Measurements from ENCODE around the gene UBE2R2.
A peak's percentile ranks its signal among the peaks of the same experiment; 100 is the strongest.
"Not testable (repeated sequence)": the region's sequence is repeated elsewhere in the genome, so short reads cannot be mapped to it uniquely, and the experiment has no call there.

The UBE2R2 gene

DNA sequence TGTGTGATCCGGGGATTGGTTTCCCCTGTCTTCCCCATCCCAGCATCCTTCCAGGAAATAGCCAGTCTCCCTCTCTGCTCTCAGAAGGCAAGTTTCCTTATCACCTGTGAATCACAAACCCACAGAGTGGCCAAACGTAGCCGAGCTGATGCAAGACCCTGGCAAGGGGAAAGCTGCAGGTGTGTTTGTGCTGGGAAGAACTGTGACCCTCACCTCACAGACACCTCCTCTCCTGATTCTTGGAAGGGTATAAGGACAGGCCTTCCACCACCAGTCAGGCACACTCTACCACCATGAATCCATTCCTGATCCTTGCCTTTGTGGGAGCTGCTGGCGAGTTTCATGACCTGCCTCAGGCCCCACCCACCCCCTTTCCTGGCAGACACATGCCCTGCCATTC, 21.7 kb upstream of the UBE2R2 start, which contains the start of gene PRSS3:
PRSS3 (plus strand) TSS at position 281 of the 400 bp plus-strand sequence; CDS start at position 294, 13 bp downstream.
- no peak for DNase-seq (ENCODE audit: low read depth)
- no peak within 1 kb of the TSS for H3K4me3 ChIP-seq (ENCODE audit: low read length)
- TF ChIP-seq, protein P1, sequence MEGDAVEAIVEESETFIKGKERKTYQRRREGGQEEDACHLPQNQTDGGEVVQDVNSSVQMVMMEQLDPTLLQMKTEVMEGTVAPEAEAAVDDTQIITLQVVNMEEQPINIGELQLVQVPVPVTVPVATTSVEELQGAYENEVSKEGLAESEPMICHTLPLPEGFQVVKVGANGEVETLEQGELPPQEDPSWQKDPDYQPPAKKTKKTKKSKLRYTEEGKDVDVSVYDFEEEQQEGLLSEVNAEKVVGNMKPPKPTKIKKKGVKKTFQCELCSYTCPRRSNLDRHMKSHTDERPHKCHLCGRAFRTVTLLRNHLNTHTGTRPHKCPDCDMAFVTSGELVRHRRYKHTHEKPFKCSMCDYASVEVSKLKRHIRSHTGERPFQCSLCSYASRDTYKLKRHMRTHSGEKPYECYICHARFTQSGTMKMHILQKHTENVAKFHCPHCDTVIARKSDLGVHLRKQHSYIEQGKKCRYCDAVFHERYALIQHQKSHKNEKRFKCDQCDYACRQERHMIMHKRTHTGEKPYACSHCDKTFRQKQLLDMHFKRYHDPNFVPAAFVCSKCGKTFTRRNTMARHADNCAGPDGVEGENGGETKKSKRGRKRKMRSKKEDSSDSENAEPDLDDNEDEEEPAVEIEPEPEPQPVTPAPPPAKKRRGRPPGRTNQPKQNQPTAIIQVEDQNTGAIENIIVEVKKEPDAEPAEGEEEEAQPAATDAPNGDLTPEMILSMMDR (conservative IDR thresholded peaks at IDR 0.05; ENCODE audit: low read length), result no peak

DNA sequence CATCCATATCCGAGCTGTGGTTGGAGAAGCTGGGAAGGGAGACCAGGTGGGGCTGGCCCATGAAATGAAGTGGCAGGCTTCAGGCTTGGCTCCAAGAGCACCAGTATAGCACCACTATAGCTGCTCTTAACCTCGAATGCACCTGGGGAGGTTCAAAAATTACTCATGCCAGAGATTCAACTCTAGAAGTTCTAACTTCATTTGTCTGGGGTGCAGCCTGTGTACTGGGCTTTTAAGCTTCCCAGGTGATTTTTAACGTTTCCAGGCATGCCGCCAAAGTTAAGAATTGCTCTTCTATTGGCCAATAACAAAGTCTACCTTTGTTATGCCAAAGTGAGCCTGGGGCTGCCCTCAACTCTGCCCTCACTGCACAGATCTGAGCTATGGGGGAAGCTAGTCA, 21.1 kb upstream of the UBE2R2 start:
- H3K4me3 ChIP-seq (ENCODE audit: low read length), result no peak overlapping the region
- DNase-seq (ENCODE audit: low read depth), result no peak
- TF ChIP-seq, protein P1 (conservative IDR thresholded peaks at IDR 0.05; ENCODE audit: low read length), result no peak

DNA sequence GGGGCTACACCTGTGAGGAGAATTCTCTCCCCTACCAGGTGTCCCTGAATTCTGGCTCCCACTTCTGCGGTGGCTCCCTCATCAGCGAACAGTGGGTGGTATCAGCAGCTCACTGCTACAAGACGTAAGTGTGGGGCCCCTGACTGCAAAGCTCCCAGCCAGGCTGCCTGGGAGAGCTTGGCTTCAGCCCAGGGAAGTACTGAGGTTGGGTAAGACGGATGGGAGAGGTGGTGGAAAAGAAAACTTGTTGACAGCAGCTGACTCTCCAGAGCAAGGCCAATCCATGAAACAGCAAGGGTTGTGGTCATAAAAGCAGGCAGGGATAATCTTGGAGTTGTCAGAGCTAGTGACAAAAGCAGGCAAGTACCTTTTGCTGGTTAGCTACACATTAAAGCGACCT, 20.3 kb upstream of the UBE2R2 start:
- not testable (repeated sequence) for DNase-seq (ENCODE audit: low read depth); H3K4me3 ChIP-seq (ENCODE audit: low read length)

DNA sequence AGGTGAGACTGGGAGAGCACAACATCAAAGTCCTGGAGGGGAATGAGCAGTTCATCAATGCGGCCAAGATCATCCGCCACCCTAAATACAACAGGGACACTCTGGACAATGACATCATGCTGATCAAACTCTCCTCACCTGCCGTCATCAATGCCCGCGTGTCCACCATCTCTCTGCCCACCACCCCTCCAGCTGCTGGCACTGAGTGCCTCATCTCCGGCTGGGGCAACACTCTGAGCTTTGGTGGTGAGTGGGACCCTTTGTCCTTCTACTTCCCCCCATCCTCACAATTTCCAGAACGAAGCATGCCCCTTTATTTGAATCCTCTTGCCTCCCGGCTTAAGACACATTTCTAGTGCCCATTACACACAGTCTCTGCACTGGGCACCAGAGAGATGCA, 19.1 kb upstream of the UBE2R2 start:
- no peak overlapping the region for H3K4me3 ChIP-seq (ENCODE audit: low read length)
- TF ChIP-seq, protein P1 (conservative IDR thresholded peaks at IDR 0.05; ENCODE audit: low read length), result no peak
- no peak for DNase-seq (ENCODE audit: low read depth)

DNA sequence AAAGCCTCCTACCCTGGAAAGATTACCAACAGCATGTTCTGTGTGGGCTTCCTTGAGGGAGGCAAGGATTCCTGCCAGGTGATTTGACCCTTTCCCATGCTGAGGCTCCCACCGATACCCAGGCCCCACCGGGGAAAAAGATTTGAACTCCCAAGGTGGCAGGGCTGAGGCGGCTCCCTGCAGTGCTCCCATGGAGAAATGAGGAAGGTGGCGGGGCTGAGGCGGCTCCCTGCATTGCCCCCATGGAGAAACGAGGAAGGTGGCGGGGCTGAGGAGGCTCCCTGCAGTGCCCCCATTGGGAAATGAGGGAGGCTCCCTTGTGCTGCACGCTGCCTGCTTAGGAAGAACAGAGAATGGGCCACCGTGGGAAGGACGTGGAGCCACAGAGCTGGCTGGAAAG, 18.4 kb upstream of the UBE2R2 start:
- TF ChIP-seq, protein P1 (conservative IDR thresholded peaks at IDR 0.05; ENCODE audit: low read length), result no peak
- no peak overlapping the region for H3K4me3 ChIP-seq (ENCODE audit: low read length)
- DNase-seq (ENCODE audit: low read depth), result no peak

DNA sequence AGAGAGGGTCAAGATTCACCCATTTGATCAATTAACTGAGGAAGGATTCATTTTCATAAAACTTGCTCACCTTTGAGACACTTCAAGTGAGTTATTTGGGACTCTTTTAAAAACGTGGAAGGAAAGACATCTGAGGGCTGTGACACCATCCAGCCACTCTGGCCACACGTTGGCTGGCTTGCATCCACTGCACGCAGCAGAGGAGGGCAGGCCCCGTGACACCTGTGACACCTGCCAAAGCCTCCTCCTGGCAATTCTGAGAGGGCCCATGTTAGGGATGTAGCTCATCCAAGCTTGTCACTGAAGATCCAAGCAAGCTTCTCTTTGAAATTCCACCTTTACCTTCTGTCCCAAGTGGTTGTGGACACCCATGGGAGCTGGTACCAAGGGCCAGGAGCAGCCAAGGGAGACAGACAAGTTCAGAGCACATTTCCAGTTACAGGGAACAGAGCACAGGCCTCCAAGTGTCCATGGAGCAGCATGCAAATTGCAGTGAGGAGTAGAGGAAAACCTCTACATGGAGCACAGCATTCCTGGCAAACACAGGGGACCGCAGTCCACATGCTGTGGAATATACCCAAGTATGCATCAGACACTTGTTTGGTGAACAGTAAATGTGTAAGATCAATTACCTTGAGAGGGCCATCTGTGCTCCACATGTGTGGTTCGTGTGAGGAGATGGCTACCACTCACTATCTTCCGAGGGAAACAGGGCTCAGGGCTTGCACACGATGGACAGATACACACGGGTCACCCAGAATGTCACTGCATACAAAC, 16.8 kb upstream of the UBE2R2 start:
- TF ChIP-seq, protein P1 (conservative IDR thresholded peaks at IDR 0.05; ENCODE audit: low read length), result no peak
- DNase-seq (ENCODE audit: low read depth), result peak; percentile 89
- no peak overlapping the region for H3K4me3 ChIP-seq (ENCODE audit: low read length)

DNA sequence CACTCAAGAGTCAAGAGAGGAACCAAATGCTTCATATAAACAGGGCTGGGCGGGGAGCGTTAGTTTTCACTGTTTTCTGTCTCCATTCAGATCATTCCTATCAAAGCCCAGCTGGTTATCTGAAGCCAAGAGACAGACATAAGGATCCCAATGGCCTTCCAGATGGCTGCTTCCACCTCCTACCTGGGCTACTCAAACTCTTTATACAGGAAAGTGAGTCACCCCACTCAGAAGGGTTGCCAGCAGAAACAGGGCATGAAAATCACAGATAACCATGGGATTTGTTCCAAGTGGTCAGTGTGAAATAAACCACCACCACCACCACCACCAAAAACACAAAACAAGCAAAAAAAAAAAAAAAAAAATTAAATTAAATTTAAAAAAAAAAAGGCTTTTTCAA, 16.1 kb upstream of the UBE2R2 start:
- H3K4me3 ChIP-seq (ENCODE audit: low read length), result no peak overlapping the region
- DNase-seq (ENCODE audit: low read depth), result no peak
- TF ChIP-seq, protein P1 (conservative IDR thresholded peaks at IDR 0.05; ENCODE audit: low read length), result no peak

DNA sequence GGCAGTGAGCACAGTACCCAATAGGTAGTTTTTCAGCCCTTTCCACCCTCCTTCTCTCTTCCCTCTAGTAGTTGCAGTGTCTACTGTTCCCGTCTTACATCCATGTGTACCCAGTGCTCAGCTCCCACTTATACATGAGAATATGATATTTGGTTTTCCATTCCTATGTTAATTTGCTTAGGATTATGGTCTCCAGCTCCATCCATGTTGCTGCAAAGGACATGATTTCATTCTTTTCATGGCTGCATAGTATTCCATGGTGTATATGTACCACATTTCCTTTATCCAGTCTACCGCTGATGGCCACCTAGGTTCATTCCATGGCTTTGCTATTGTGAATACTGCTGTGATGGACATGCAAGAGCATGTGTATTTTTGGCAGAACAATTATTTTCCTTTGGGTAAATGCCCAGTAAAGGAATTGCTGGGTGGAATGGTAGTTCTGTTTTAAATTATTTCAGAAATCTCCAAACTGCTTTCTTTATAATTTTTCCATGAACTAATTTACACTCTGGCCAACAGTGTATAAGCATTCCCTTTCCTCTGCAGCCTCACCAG, 14.9 kb upstream of the UBE2R2 start:
- peak; percentile 27 for DNase-seq (ENCODE audit: low read depth)
- not testable (repeated sequence) for H3K4me3 ChIP-seq (ENCODE audit: low read length)

DNA sequence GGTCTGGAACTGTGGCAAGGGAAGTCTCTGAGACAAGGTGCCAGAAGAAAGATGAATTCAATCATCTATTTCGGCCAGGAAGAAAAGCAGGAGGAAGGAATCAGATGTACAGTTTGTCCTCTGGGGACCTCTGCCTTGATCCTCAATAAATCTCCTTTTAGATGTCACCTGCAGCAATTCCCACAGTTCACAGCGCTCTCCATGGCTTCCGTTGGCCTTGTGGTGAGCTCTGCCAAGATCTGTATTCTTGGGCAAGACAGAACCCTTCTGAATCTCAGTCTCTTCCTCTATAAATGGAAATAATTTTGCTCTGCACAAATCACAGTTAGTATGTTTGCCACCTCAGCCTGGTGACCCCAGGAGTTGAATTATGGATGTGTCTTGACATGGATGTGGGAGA, 12.8 kb upstream of the UBE2R2 start:
- not testable (repeated sequence) for H3K4me3 ChIP-seq (ENCODE audit: low read length); DNase-seq (ENCODE audit: low read depth)

DNA sequence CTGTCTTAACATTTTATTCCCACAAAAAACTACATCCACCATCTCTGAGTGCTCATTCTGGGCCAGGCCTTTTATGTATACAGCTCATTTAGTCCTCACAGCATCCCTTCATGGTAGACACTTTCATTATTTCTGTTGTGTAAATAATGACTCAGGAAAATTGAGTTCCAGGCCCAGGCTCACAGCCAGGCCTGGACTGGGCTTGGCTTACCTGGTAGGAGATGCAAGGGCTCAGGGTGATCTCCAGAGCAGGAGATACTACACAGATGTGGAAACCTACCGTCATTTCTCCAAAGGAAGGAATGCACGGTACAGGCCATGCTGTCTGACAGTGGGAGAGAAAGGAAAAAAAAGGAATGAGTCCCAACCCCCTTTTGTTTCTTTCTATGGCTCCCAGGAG, 9.8 kb upstream of the UBE2R2 start:
- not testable (repeated sequence) for DNase-seq (ENCODE audit: low read depth); H3K4me3 ChIP-seq (ENCODE audit: low read length)

DNA sequence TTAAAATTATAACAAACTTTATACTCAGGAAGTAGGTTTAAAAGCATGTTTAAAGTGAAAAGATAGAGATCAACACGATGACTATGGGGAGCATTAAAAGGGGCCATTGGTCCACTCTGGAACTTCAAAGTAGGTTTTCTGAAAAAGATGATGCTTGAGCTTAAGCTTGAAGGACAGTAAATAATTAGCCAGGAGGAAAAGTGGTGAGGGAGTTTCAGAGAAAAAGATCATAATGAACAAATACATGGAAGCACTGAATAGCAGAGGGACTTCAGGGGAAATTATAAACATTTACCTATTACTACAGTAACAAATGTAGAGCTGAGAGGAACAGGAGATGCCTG, 8.0 kb upstream of the UBE2R2 start:
- H3K4me3 ChIP-seq (ENCODE audit: low read length); DNase-seq (ENCODE audit: low read depth): not testable (repeated sequence)
